CD14-positive monocyte (primary cell): ENCODE measurements around the gene KIF3A. TPM values are rescaled to one million over a fixed set of nuclear protein-coding genes. Genes with fewer than 3 reads are reported as not detected.

Source experiments
- DNase-seq, 3 donors: peaks; one replicate each; pipeline ENCODE4 v3.0.0-alpha.2; 2011 to 2022
- H2AFZ ChIP-seq: 2 replicates; pipeline ENCODE4 v1.6.0; 2012; ENCODE audit warnings: mild to moderate bottlenecking, low read depth, low read length, inconsistent platforms; ENCODE audit not compliant: insufficient read depth, poor library complexity, severe bottlenecking
- H3K27ac ChIP-seq, 2 donors: 1 replicate in 1 of 2; 2 replicates in 1 of 2; pipeline ENCODE4 v1.5.1; 2012 to 2013; ENCODE audit warnings: low read length in 2 of 2, control low read depth in 1 of 2, inconsistent platforms in 1 of 2, low read depth in 1 of 2, mild to moderate bottlenecking in 1 of 2
- H3K27me3 ChIP-seq, 2 donors: one replicate each; pipeline versions ENCODE4 v1.6.0 to v1.6.1; 2011 to 2013; ENCODE audit warnings: low read length in 2 of 2; ENCODE audit not compliant: control insufficient read depth in 2 of 2, insufficient read depth in 2 of 2
- H3K36me3 ChIP-seq, 2 donors: replicated peaks in 1 of 2; 1 replicate in 1 of 2; 2 replicates in 1 of 2; pipeline versions ENCODE4 v1.5.1 to v1.6.1; 2012 to 2013; ENCODE audit warnings: low read length in 2 of 2, control low read depth in 1 of 2, inconsistent platforms in 1 of 2, mild to moderate bottlenecking in 1 of 2; ENCODE audit not compliant: insufficient read depth in 2 of 2, control insufficient read depth in 1 of 2
- H3K4me1 ChIP-seq, 2 donors: 1 replicate in 1 of 2; 2 replicates in 1 of 2; pipeline versions ENCODE4 v1.5.1 to v1.6.1; 2012 to 2013; ENCODE audit warnings: low read length in 2 of 2, control low read depth in 1 of 2, inconsistent platforms in 1 of 2, mild to moderate bottlenecking in 1 of 2, moderate library complexity in 1 of 2; ENCODE audit not compliant: insufficient read depth in 2 of 2, control insufficient read depth in 1 of 2
- H3K4me2 ChIP-seq: replicated peaks from 2 replicates; pipeline ENCODE3; 2012; ENCODE audit warnings: low read length, moderate library complexity, mild to moderate bottlenecking; ENCODE audit not compliant: poor library complexity, severe bottlenecking; ENCODE audit errors: extremely low read depth
- H3K4me3 ChIP-seq, 3 experiments: fragments of 200-600 bp in 1 of 3; sonication (generic) in 1 of 3; replicated peaks in 1 of 3; 1 replicate in 2 of 3; 2 replicates in 1 of 3; pipeline ENCODE4 v1.5.1; 2011 to 2013; ENCODE audit warnings: low read length in 3 of 3, mild to moderate bottlenecking in 3 of 3, control low read depth in 2 of 3, low read depth in 2 of 3, inconsistent platforms in 1 of 3, moderate library complexity in 1 of 3
- H3K79me2 ChIP-seq: 2 replicates; pipeline ENCODE4 v1.6.0; 2012; ENCODE audit warnings: mild to moderate bottlenecking, control low read depth, inconsistent platforms, low read length, moderate library complexity; ENCODE audit not compliant: insufficient read depth
- H3K9ac ChIP-seq: 2 replicates; pipeline ENCODE4 v1.6.0; 2017; ENCODE audit warnings: low read length, mild to moderate bottlenecking; ENCODE audit not compliant: insufficient read depth, poor library complexity, severe bottlenecking
- H3K9me3 ChIP-seq, 2 donors: replicated peaks in 1 of 2; 1 replicate in 1 of 2; 2 replicates in 1 of 2; pipeline versions ENCODE4 v1.5.1 to v1.6.1; 2012 to 2013; ENCODE audit warnings: low read length in 2 of 2, control low read depth in 1 of 2; ENCODE audit not compliant: control insufficient read depth in 1 of 2, insufficient read depth in 1 of 2
- H4K20me1 ChIP-seq: 2 replicates; pipeline ENCODE4 v1.6.0; 2012; ENCODE audit warnings: mild to moderate bottlenecking, low read length, control low read depth, moderate library complexity; ENCODE audit not compliant: insufficient read depth
- H3K27ac Mint-ChIP-seq, 7 donors: one replicate each; pipeline ENCODE4 v1.8.0; 2020; ENCODE audit warnings: mild to moderate bottlenecking in 7 of 7, mixed read lengths in 7 of 7, moderate library complexity in 6 of 7, inconsistent platforms in 2 of 7
- H3K27me3 Mint-ChIP-seq, 3 donors: one replicate each; pipeline ENCODE4 v1.8.0; 2021 to 2022; ENCODE audit warnings: low read depth in 3 of 3, mild to moderate bottlenecking in 3 of 3, mixed read lengths in 3 of 3, moderate library complexity in 3 of 3, inconsistent platforms in 1 of 3
- H3K36me3 Mint-ChIP-seq, 2 donors: one replicate each; pipeline ENCODE4 v1.8.0; 2020; ENCODE audit warnings: mixed read lengths in 2 of 2, inconsistent platforms in 1 of 2, mild to moderate bottlenecking in 1 of 2
- H3K4me1 Mint-ChIP-seq: one replicate; pipeline ENCODE4 v1.8.0; 2020; ENCODE audit warnings: mild to moderate bottlenecking, mixed read lengths
- H3K4me3 Mint-ChIP-seq, 2 donors: one replicate each; pipeline ENCODE4 v1.8.0; 2020; ENCODE audit warnings: mild to moderate bottlenecking in 2 of 2, mixed read lengths in 2 of 2, moderate library complexity in 1 of 2
- H3K9me3 Mint-ChIP-seq, 7 donors: one replicate each; pipeline ENCODE4 v1.8.0; 2020 to 2022; ENCODE audit warnings: mixed read lengths in 7 of 7, mild to moderate bottlenecking in 6 of 7, moderate library complexity in 6 of 7, inconsistent platforms in 2 of 7
- WGBS: methylation state at CpG from one replicate; pipeline ENCODE4 v1.1.5; 2013; ENCODE audit warnings: missing lambda C conversion rate; ENCODE audit not compliant: insufficient coverage; 5-methylcytosine and 5-hydroxymethylcytosine counted together
- intact Hi-C, 2 donors: fragments of 100-400 bp; cut with micrococcal nuclease; formaldehyde crosslinking; loops; one replicate each; pipeline versions ENCODE4 v1.15.0 to v1.15.1; 2023
- polyA plus RNA-seq, 3 donors: library from polyadenylated mRNA; depleted of rRNA in 1 of 3; unstranded in 2 of 3; stranded (reverse) in 1 of 3; fragments of 300-500 nt in 2 of 3; fragments of >200 nt in 1 of 3; fragmentation: Illumina TruSeq in 2 of 3; gene quantifications; 1 replicate in 2 of 3; 2 replicates in 1 of 3; pipeline ENCODE4 v1.2.3, GENCODE V29; 2012 to 2021
- TF ChIP-seq, protein P1 (sequence below): fragments of 200-600 bp; IDR thresholded peaks from one replicate; pipeline ENCODE4 v1.8.0; 2022; ENCODE audit warnings: antibody characterized with exemption, mild to moderate bottlenecking

Gene KIF3A
- polyA plus RNA-seq, 3 donors: 0.68 to 1.3 (median 1.2) TPM

DNA sequence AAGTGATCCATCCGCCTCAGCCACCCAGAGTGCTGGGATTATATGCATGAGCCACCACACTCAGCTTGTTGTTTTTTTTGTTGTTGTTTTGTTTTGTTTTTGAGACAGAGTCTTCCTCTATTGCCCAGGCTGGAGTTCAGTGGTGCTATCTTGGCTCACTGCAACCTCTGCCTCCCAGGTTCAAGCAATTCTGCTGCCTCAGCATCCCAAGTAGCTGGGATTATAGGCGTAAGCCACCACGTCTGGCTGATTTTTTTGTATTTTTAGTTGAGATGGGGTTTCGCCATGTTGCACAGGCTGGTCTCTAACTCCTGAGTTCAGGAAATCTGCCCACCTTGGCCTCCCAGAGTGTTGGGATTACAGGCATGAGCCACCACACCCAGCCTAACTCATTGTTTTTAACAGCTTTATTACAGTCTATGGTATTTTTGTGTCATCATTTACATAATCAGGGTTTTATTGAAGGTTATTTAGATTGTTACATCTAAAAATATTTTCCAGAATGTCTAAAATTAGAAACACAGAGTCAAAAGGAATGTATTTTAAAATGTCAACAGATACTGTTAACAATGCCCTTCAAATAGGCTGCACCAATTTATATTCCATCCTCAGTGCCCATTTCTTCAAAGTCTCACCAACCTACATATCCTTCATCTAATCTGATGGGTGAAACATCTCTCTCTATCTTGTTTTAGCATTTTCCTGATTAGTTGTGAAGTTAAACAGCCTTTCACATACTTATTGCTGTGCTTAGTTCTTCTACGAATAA, 18.6 kb downstream of the KIF3A start:
- no peaks in the 10 kb centered on the region for H4K20me1 ChIP-seq
- no peak overlapping the region for H3K4me2 ChIP-seq

DNA sequence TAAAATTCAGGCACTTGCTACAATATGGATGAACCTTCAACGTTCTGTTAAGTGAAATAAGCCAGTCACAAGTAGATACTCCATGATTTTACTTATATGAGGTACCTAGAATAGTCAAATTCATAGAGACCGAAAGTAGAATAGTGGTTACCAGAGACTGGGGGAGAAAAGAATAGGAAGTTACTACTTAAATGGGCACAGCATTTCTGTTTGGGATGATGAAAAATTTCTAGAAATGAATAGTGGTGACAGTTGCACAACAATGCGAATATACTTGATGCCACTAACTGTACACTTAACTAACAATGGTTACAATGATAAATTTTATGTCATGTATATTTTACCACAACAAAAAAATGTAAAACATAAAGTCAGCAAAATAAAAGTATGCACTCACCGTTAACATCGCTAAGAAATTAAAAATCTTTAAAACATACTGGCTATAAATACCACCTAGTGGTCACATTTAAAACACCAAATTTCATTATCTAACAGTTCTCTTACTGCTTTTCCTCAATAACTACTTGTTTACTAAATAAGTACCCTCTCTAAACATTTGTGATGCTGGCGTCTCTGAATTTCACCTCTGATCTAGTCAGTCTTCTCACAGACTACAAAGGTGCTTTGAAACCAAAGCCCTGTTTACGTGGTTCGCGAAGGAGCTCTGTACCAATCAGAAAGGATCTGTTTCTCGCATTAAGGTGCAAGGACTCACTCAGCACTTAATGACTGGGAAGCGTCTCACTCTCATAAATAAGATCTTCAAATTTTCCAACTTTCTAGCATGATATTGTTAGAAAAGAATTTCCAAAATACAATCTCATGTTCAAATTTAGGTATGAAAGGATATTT, 22.7 kb downstream of the KIF3A start:
- H3K36me3 Mint-ChIP-seq: no peaks in the 10 kb centered on the region

More for the DNA sequence above, 18.6 kb downstream of the KIF3A start:
- no peak overlapping the region for H2AFZ ChIP-seq
- no peaks in the 10 kb centered on the region for H3K36me3 ChIP-seq
- H3K9me3 ChIP-seq: no peaks in the 10 kb centered on the region
- no peak for DNase-seq
- Mint-ChIP-seq H3K4me1 (peaks cover 3% of the 10 kb centered on the region), H3K36me3 (no peaks in the 10 kb centered on the region), H3K9me3 (peaks cover 0 to 2% (median 0%) of the 10 kb centered on the region in 7 donors), H3K4me3 (no peak overlapping the region), H3K27ac (no peak overlapping the region), H3K27me3 (peaks cover 1 to 2% (median 1%) of the 10 kb centered on the region in 3 donors)
- WGBS: 100% methylated on average over 1 of the region's 5 CpGs
- H3K79me2 ChIP-seq: no peaks in the 10 kb centered on the region
- H3K4me1 ChIP-seq: no peaks in the 10 kb centered on the region
- no peak overlapping the region for H3K27ac ChIP-seq
- intact Hi-C loops: no loop called here
- no peak overlapping the region for H3K9ac ChIP-seq
- H3K4me3 ChIP-seq: no peak overlapping the region
- H3K27me3 ChIP-seq: no peaks in the 10 kb centered on the region
- TF ChIP-seq, protein P1, sequence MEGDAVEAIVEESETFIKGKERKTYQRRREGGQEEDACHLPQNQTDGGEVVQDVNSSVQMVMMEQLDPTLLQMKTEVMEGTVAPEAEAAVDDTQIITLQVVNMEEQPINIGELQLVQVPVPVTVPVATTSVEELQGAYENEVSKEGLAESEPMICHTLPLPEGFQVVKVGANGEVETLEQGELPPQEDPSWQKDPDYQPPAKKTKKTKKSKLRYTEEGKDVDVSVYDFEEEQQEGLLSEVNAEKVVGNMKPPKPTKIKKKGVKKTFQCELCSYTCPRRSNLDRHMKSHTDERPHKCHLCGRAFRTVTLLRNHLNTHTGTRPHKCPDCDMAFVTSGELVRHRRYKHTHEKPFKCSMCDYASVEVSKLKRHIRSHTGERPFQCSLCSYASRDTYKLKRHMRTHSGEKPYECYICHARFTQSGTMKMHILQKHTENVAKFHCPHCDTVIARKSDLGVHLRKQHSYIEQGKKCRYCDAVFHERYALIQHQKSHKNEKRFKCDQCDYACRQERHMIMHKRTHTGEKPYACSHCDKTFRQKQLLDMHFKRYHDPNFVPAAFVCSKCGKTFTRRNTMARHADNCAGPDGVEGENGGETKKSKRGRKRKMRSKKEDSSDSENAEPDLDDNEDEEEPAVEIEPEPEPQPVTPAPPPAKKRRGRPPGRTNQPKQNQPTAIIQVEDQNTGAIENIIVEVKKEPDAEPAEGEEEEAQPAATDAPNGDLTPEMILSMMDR: no peak

More for the DNA sequence above, 22.7 kb downstream of the KIF3A start:
- H2AFZ ChIP-seq: no peak overlapping the region
- H3K27me3 Mint-ChIP-seq: peaks cover 0 to 4% (median 3%) of the 10 kb centered on the region in 3 donors
- no peak overlapping the region for H3K27ac ChIP-seq
- no peaks in the 10 kb centered on the region for H3K9me3 ChIP-seq
- H3K4me3 ChIP-seq: no peak overlapping the region
- no peak overlapping the region for H3K9ac ChIP-seq
- no peaks in the 10 kb centered on the region for H4K20me1 ChIP-seq
- no peak overlapping the region for H3K4me3 Mint-ChIP-seq
- H3K27ac Mint-ChIP-seq: no peak overlapping the region
- intact Hi-C loops: no loop called here
- H3K9me3 Mint-ChIP-seq: no peaks in the 10 kb centered on the region
- peaks cover 3% of the 10 kb centered on the region for H3K4me1 Mint-ChIP-seq
- no peaks in the 10 kb centered on the region for H3K79me2 ChIP-seq
- H3K4me1 ChIP-seq: no peaks in the 10 kb centered on the region
- TF ChIP-seq, protein P1: peak; percentile 71
- DNase-seq: no peak
- no peak overlapping the region for H3K4me2 ChIP-seq
- WGBS: 17% methylated on average over 3 of the region's 11 CpGs
- H3K36me3 ChIP-seq: no peaks in the 10 kb centered on the region
- H3K27me3 ChIP-seq: no peaks in the 10 kb centered on the region
